HG02870 (cell line): ENCODE data around the gene TTC19.
"Not testable (repeated sequence)": the region's sequence is repeated elsewhere in the genome, so short reads cannot be mapped to it uniquely, and the experiment has no call there.

ENCODE experiments used
- ATAC-seq: cut with Tn5 transposase; IDR thresholded peaks from one replicate; pipeline ENCODE4 v1.9.1; 2021; ENCODE audit warnings: mild to moderate bottlenecking, moderate library complexity; ENCODE audit not compliant: unreplicated experiment

TTC19 gene

GRCh38 chr17:15972497-15972951, 27.1 kb upstream of the TTC19 start:
- ATAC-seq = no peak

GRCh38 chr17:15973016-15973415, 26.6 kb upstream of the TTC19 start:
- ATAC-seq = no peak

GRCh38 chr17:15973834-15974233, 25.8 kb upstream of the TTC19 start:
- ATAC-seq = no peak

- no peak for ATAC-seq
These were observed 21.7 kb upstream of the TTC19 start for GRCh38 chr17:15977894-15978293.

GRCh38 chr17:15978606-15979005, 21.0 kb upstream of the TTC19 start:
- ATAC-seq = no peak

GRCh38 chr17:15979013-15979412, 20.6 kb upstream of the TTC19 start:
- not testable (repeated sequence) for ATAC-seq

- ATAC-seq = peak; percentile 95
These were observed 18.4 kb upstream of the TTC19 start for GRCh38 chr17:15981208-15981607.

GRCh38 chr17:15981646-15982580, 17.7 kb upstream of the TTC19 start:
- no peak for ATAC-seq

- no peak for ATAC-seq
These were observed 3.3 kb upstream of the TTC19 start for GRCh38 chr17:15996322-15996721.

- ATAC-seq = no peak
These were observed 1.5 kb upstream of the TTC19 start for GRCh38 chr17:15998031-15998562.

- ATAC-seq = peak; percentile 31
These were observed 577 bp downstream of the TTC19 start for GRCh38 chr17:15999974-16000827.

- ATAC-seq = no peak
These were observed 1.7 kb downstream of the TTC19 start for GRCh38 chr17:16001226-16001897.

- ATAC-seq = no peak
These were observed 3.2 kb downstream of the TTC19 start for GRCh38 chr17:16002708-16003260.

- ATAC-seq = no peak
These were observed 4.2 kb downstream of the TTC19 start for GRCh38 chr17:16003841-16004240.

GRCh38 chr17:16005636-16006035, 6.0 kb downstream of the TTC19 start:
- ATAC-seq = no peak

GRCh38 chr17:16007439-16007838, 7.8 kb downstream of the TTC19 start:
- no peak for ATAC-seq

- ATAC-seq = no peak
These were observed 14.4 kb downstream of the TTC19 start for GRCh38 chr17:16013943-16014407.

GRCh38 chr17:16019347-16019746, 19.7 kb downstream of the TTC19 start:
- no peak for ATAC-seq

- no peak for ATAC-seq
These were observed 24.3 kb downstream of the TTC19 start for GRCh38 chr17:16023881-16024280.

- no peak for ATAC-seq
These were observed 25.6 kb downstream of the TTC19 start for GRCh38 chr17:16025202-16025601.
